Activated CD4-positive, CD25-positive, alpha-beta regulatory T cell treated with anti-CD3 and anti-CD28 coated beads, Interleukin-2, amount 50 U/mL, for 72 hours (primary cell): Measurements from ENCODE around the gene CLUH.

Experiments used
- DNase-seq: peaks from one replicate; pipeline ENCODE4 v3.0.0; 2021

The CLUH gene

DNA sequence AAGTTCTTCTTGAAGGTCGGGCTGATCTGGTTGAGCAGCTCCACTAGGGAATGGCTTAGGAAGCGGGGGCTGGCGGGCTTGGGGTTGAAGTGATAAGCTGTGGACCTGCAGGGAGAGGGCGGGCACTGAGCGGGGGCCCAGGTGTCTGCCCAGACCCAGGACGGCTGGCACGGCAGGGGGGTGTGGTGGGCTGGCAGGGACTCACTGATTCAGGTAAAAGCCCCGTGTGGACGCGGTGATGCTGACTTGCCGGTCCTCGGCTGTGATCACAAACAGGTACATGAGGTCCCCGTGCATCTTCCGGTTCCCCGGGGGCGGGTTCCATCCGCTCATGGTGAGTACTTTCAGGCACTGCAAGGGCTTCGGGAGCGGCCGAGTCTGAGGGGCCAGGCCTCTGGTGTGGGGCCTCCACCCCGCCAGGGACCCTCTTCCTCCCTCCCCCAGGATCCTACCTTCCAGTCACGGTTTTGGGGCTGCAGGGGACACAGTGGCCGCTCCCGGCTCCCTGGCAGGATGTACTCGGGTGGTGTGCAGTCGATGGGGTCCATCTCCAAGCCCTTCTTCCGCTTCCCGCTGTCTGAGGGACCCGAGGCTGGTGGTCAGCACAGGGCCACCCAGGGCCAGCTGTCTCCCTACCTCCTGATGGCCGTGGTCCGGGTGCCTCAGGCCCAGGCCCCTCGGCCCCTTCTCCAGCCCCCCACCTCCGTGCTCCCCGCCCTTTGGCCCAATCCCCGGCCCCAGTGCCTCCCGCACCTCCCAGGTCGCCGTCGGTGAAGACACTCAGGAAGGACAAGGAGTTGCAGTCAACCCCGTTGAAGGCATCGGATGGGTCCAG lies 10.2 kb downstream of the CLUH start:
- no peak for DNase-seq

DNA sequence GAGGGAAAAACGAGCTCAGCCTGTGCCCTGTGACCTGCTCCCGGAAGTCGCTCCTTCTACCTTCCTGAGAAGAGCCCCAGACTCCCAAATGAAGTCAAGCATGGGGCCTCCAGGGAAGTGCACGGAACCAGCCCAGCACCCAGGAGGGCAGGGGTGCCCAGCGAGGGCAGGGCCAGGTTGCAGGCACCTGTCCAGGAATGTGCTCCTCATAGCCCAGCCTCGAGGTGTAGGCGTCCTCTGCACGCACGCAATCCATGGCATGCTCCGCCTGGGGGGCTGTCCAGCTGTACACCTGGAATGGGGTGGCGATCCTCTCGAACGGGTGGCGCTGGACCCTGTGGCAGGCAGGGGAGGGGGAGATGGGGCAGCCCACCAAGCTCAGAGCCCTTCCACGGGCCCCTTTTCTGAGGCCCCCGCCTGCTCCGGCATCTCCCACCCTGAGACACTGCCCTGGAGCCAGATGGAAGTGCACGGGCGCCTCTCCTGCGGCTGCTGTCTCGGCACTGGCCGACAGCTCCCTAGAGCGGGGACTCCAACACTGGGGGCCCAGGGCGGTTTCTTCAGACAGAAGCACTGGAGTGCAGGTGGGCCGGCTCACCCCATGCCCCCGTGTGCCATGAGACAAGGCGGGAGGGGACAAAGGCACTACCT lies 10.9 kb downstream of the CLUH start:
- peak; percentile 16 for DNase-seq

DNA sequence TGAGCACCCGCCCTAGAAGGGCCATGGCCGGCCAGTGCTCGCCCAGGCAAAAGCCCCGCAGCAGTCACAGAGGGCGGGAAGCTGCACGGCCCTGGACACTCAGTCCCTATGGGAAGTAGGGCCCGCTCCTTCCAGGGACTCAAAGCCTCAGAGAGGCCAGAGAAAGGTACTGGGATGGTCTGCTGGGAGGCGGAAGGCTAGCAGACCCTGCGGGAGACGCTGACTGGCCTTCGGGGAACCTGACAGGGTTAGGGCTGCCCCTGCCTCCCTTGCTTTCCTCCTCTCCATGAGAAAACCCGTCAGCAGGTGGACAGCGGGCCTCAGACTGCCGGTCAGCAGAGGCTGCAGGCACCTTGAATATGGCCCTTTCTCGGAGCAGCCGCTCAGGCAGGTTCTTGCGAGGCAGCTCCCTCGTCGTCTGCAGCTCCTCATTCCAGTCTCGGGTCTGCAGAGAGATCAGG lies 11.5 kb downstream of the CLUH start:
- peak; percentile 17 for DNase-seq

DNA sequence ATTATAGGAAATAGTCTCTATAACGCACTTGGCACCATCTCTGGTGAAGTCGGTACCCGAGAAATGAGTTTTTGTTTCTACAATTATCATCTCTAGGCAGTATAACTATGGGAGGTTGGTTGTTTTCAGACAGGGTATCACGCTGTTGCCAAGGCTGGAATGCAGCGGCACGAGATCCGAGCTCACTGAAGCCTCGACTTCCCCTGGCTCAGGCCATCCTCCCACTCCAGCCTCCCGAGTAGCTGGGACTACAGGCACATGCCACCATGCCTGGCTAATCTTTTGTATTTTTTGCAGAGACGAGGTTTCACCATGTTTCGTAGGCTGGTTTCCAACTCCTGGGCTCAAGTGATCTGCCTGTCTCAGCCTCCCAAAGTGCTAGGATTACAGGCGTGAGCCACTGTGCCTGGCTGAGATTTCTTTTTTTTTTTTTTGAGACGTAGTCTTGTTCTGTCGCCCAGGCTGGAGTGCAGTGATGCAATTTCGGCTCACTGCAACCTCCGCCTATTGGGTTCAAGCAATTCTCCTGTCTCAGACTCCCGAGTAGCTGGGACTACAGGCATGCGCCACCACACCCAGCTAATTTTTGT lies 12.3 kb downstream of the CLUH start:
- DNase-seq: peak; percentile 16

DNA sequence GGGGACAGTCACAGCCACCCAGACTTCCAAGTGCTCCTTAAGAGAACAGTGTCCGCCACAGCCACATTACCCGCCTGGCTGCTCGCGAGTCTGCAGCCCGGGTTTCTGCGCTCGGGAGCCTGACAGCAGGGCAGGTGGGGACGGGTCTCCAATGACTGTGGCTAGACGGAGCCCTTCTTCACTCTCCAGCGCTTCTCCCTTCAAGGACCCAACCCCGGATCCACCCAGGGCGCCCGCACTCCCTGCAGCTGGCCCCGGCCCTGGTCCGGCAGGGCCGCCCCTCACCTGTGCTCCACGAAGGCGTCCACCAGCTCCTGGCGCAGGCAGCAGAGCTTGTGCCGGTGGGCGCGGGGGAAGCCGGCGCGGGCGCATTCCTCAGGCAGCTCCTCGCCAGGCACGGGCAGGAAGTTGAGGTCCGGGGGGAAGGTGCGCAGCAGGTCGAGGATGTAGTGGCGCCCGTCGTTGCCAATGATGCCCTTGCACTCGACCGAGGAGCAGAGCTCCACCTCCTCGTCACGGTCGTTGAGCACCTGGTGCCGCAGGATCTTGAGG lies 13.9 kb downstream of the CLUH start:
- no peak for DNase-seq

DNA sequence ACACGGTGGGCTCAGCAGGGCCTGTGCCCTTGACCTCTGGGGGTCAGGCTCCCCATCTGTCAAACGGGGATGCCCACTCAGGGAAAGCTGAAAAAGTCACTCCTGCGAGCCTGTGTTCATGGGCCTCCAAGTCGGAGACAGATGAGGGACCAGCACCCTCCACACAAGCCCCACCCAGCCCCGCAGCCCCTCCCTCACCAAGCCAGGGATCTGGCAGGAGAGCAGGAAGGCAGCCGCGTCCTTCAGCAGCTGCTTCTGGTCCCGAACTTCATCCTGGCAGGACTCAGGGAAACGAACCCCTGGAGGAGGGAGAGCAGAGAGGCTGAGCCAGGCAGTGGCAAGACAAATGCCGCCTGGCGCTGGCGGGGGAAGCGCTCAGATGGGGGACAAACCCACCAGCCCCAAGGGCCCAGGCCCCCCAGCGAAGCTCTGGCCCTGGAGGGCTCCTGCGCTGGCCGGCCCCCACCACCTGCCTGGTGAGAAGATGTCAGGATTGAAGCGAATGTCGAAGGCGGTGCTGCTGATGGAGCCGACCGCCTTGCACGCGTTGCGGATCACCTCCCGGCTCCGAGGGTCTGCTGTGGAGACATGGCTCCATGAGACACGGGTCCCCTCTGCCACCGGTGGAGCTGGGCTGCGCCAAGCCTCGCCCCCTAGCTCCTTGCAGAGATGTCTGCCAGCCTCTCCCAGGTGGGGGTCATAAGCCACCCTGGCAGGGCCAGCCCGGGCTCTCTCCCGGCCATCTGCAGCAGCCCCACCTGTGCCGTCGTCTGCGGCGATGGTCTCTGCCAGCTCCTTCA lies 15.4 kb downstream of the CLUH start:
- no peak for DNase-seq

DNA sequence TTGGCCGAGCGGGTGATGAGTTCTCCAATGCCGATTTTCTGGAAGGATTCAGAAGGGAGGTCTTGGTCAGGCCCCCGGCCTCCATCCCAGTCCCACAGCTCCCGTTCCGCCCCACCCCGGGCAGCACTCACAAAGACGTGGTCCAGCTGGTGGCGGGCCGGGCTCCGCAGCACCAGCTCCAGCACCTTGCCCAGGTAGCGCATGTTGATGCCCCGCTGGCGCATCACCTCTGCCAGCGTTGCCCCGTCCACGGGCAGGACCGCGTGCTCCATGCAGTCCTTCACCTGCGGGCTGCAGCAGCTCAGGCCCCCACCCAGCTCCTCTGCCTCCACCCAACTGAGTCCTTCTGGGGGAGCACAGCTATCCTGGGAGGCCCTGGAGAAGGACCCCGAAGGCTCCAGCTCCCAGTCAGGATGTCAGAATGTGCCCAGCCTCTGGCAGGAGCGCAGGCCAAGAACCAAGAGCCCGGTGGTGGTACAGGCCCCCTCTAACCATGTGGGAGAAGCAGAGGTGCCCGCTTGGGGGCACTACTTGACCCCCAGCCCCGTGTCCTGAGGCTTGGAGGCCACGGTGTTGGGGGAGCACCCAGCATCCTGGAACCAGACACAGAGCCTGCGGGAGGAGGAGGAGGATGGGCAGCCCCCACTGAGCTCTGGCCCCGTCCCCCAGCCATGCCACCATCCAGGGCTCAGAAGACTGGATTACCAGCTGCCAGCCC lies 16.2 kb downstream of the CLUH start:
- DNase-seq: no peak

DNA sequence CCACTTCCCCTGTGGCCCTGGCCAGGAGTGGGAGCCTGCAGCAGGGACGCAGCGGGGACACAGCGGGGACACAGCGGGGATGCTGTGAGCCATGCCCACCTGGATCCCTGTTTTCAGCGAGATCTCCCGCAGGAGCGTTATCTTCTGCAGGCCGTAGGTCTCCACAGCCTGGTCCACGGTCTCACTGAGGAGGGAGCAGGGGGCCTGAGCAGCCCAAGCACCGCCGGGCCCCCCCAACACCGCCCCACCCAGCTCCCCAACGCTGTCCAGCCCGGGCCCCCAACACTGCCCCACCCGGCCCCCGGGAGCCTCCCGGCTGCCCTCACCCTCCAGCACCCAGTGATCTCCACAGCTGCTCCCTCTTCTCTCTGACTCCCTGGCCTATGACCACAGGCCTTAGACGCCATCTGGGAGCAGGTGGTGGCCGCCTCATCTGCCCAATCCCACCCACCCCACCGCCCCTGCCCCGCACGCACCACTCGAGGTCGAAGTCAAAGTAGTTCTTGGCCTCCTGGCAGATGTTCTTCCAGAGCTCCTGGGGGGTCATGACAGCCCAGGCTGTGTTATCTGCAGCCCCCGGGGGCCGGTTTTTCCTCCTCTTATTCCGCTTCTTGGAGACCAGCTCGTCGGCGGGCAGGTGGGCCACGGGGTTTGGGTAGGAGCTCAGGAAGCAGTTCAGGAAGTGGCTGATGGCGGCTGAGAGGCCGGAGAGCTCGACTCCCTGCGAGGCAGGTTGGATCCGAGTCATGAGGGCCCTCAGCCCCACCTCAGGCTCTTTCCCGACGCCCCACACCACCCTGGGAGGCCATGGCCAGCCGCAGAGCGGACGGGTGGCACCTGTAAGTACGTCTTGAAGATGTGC lies 17.0 kb downstream of the CLUH start:
- no peak for DNase-seq

DNA sequence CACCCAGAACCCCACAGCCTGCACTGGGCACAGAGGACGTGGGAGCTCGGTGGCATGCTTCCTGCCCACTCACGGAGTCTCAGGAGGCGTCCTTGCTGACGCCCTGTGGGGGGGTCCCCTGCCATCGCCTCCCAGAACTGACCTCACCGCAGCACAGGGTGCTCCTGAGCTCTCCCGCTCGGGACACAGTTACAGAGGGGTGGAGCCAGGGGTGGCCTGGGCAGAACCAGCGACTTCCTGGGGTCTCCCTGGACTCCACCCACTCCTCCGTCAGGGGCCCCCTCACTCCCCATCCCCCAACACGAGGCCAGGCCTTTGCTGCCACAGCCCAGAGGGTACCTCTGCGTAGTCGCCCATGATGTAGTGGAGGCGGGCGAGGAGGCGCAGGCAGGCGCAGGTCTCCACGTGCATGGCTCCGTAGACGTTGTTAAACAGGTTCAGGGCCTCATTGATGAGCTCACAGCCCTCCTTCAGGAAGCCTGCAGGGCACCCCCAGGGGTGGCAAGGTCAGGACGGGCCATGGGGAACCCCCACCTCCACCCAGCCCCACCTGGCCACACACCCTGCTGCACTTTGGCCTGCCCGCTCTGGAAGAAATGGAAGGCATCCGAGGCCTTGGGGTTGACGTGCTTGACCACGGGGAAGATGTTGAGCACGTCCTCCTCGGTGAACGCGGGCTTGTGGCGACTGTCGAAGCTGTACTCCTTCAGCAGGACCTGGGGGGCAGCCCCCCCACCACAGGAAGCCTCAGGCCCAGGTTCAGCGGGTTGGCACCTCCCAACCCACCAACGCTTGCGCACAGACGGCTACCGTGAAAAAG lies 17.8 kb downstream of the CLUH start:
- DNase-seq: no peak

DNA sequence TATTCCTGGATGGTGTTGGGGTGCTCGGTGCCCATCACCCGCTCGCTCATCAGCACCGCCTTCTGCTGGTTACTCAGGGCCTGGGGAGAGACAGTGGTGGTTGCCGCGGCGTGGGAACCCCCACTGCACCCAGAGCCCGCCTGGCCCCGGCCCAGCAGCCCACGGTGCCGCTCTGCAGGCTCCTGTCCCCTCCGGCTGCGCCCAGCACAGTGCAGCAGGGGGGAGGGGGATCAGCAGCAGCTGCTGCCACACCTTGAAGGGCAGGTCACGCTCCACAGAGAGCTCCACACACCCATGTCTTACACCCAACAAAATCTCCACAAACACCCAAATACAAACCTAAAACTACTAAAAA lies 18.8 kb downstream of the CLUH start:
- no peak for DNase-seq

DNA sequence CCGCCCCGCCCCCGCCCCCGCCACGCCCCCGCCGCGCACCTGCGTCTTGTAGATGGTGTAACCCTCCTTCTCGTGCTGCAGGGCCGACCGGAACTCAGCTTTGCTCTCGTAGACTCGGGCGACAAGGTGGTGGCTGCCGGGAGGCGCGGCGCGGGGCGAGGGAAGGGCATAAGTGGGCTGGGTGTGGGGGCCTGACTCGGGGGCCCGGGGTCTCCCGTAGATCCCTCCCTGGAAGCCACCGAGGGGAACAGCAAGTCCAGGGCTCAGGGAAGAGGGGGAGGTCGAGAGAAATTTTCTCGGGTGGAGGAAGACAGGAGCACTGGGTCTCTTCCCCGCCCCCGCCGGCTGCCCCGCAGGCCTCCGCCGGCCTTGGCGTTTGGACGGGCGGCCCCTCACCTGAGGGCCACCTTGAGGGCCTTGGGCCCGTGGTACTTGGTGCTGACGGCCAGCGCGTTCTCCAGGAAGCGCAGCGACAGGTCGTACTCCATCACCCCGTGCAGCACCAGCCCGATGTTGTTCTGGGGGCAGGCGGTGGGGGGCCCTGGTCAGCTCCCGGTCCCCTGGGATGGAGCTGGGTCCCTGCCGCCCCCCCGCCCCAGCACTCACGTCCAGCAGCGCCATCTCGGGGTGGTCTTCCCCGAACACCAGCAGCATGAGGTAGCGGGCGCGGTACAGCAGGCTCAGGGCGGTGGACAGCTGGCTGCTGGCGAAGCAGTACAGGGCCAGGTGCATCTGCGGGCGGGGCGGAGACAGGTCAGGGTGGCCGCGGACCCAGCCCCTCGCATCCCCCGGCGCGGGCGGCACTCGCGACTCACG lies 19.4 kb downstream of the CLUH start:
- no peak for DNase-seq

DNA sequence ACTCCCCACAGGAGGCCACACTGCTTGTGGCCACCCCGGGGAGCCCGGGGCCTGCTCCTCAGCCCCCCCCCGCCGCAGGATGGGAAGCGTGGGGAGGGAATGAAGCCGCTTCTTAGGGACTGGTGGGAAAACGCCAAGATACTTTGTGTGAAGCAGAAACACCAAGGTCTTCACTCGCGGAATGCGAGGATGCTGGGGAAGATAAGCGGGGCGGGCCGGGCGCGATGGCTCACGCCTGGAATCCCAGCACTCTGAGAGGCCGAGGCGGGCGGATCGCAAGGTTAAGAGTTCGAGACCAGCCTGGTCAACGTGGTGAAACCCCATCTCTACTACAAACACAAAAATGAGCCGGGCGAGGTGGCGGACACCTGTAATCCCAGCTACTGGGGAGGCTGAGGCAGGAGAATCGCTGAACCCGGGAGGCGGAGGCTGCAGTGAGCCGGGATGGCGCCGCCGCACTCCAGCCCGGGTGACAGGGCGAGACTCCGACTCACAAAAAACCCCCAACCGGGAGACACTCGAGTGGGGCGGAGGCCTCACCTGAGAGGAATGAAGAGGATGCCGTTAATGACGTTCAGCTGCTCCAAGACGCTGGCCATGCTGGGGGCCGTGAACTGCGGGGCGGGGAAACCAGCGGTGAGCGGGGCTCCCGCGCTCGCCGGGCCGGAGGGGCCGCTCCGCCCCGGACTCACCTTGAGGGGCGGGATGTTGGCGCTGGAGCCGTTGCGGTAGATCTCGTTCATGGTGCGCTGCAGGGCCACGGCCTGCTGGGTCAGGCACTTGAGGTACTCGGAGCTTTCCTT lies 20.3 kb downstream of the CLUH start:
- no peak for DNase-seq

DNA sequence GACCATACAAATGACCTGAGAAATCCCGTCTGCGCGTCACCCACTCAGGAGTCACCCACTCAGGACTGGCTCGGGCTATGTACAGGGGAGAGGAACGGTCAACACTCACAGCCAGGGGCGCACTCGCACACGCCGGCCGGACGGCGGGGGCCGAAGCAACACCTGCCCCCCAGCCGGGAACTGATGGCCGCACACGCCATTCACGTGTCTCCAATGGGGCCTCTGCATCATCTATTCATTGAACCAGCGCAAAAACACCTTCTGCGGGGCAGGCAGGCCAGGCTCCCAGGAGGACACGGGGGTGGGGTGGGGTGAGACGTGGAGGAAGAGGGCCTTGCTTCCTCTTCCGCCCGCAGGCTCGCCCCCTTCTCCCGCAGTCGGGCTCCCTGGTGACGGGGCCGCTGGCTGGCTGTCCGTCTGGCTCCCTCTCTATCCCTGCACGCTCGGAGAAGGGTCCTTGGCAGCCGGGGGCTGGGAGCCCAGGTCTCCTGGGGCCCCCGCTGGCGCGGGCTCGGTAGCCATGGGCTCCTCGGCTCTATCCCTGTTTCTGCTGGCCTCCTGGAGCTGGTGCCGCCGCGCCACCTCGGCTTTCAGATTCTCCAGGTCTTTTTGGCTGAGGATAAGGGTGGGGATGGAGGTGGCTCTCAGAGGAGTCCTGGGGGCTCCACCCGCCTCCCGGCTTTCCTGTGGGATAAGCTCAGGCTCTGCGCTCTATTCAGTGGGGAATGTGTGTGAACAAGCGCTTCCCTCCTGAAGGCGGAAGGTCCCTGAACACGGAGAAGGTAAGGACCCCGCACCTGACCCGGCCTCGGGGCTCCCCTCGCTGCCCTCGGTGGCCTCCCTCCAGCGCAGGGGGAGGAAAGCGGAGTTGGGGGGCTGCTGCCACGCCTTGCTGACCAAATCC lies 21.1 kb downstream of the CLUH start:
- no peak for DNase-seq

DNA sequence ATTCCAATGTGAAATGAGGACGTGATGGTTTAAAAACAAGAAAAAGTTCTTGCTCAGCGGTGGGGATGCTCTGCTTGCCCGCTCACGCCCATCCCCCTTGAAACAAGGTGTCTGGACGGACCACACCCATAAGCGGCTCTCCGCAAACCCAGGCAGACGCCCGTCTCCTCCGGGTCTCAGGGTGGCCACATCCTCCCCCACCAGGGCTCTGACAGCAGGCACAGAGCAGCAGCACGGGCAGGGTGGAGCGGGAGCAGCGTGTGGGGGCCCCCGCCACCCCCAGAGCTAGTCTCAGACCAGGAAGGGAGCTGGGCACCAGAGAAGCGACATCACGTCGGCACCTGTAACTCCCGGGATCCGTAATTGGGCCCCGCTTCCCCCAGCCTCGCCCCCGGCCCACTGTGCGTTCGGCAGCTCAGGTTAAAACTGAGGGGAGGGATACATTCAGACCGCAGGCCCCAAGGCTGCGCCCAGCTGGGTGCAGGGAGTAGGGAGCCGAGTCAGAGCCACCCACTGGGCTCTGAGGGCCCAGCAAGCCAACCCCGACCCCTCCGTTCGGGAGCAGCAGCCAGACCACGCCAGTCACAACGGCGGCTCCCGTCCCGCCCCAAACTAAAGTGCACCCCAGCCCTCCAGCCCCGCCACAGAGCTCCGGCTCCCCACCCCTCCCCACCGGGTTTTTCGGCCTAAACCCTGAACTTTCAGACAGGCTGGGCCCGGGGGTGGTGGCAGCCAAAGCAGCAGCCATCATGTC lies 22.0 kb downstream of the CLUH start:
- DNase-seq: no peak

DNA sequence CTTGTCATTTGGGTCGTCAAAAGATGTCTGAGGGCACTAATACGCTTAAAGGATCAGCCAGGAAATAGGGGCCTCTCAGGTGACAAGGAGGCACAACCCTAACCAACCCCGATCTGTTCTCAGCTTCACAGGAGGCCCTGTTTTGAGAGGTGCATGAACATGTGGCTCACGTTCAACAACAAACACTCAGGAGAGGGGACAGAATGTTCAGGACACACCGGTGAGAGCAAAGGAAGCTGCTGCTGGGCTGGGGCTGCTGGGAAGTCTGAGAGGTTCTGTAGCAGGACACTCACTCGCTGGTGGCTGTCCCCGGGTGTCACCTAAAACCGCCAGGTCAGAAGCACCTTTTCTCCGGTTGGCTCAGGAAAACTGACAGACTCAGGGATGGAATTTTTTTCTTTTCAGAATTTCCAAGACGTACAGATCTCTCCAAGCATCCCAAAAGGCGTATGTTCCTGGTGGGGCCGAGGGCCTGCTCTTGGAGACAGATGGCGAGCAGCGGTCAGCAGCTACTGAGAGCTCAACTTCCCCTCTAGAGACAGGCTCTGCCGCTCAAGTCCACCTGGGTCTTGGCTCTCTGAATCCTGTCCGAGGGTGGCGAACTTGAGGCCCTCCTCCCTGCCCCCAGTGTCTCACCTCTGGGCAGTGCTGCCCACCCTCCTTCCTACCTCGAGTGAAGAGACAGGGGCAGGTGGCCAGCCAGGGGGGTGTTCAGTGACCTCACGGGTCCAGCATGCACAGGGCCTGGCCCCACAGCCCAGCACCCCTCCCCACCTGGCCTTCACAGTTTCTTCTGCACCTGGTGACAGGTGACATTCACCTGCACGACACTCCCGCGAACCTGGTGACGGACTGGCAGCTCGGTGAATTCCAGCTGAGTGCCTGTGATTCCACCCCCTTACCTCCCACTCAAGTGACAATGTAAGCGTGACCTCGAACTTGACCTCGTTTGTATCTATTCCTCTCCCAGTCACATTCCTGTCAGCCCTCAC lies 22.9 kb downstream of the CLUH start:
- DNase-seq: no peak

DNA sequence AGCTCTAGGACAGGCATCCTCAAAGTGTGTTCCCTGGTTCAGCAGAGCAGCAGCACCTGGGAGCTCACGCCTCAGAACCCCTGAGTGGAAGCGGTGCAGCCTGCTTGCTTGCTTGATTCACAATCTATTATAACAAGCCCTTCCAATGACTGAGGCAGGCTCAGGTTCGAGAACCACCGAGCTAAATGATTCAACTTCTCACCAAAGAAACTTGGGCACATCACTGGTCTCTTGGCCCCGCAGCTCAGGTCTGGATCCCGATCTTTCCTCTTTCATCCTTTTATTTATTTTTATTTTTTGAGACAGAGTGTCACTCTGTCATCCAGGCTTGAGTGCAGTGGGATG lies 24.5 kb downstream of the CLUH start:
- DNase-seq: no peak
